Cerebellar cortex (tissue), 1 donor: ENCODE measurements around the gene ATP13A2.
"Not testable (repeated sequence)": the region's sequence is repeated elsewhere in the genome, so short reads cannot be mapped to it uniquely, and the experiment has no call there.

Experiments used
- DNase-seq: peaks from one replicate; pipeline ENCODE4 v3.0.0-alpha.2; 2015; ENCODE audit warnings: low spot score

ATP13A2 gene

DNA sequence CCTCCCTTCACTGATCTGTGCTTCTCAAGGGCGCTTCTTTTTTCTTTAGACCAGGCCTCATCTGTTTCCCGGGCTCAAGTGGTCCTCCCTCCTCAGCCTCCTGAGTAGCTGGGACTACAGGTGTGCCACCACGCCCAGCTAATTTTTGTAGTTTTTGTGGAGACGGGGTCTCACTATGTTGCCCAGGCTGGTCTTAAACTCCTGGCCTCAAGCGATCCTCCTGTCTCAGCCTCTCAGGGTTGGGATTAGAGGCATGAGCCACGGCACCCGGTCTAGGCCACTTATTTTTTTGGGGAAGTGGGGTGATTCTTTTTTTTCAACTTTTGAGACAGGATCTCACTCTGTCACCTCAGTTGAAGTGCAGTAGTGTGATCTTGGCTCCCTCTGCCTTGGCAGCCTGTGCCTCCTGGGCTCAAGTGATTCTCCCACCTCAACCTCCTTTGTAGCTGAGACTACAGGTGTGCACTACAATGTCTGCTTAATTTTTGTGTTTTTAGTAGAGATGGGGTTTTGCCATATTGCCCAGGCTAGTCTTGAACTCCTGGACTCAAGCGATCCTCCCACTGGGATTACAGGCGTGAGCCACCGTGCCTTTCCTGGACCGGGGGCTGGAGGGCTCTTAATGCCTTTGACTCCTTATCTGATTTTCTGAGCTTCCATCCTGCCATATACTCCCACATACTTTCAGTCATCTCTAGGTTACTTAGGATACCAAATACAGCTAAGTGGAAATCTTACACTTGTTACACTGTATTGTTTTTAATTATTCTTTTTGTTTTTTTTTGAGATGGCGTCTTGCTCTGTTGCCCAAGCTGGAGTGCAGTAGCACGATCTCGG, 50.2 kb downstream of the ATP13A2 start:
- DNase-seq = no peak

DNA sequence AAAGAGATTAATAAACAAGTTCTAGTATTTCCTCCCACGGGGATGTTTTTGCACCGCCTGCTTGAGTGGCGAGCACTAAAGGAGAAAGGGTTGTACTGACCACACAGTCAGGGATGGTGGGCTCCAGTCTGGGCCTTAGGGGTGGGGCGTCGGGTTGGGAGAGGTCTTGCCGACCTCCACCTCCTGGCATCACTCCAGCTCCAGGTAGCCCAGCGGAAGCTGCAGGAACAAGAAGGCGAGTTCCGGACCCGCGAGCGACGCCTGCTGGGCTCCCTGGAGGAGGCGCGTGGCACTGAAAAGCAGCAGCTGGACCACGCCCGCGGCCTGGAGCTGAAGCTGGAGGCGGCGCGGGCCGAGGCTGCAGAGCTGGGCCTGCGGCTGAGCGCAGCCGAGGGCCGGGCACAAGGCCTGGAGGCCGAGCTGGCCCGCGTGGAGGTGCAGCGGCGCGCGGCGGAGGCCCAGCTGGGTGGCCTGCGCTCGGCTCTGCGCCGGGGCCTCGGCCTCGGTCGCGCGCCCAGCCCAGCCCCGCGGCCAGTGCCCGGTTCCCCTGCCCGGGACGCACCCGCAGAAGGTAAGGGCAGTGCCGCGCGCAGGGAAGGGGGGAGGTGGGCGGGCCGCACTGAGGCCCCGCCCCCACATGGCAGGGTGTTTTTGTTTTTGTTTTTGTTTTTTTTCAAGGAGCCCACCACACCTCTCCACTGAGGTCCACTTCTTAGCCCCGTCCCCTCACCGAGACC, 51.0 kb downstream of the ATP13A2 start:
- no peak for DNase-seq

DNA sequence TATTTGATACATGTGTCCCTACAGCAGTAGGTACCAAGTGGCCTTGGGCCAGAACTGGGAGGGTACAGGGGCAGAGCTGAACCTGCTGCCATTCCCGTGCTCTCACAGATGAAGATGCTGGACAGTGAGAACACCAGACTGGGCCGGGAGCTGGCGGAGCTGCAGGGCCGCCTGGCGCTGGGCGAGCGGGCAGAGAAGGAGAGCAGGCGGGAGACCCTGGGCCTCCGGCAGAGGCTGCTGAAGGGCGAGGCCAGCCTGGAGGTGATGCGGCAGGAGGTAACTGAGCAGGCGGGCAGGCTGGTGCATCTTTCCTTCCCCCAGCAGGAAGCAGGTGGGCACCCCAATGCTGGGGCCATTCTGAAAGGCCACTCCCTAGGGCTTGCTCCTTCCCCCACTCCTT, 53.3 kb downstream of the ATP13A2 start:
- no peak for DNase-seq

DNA sequence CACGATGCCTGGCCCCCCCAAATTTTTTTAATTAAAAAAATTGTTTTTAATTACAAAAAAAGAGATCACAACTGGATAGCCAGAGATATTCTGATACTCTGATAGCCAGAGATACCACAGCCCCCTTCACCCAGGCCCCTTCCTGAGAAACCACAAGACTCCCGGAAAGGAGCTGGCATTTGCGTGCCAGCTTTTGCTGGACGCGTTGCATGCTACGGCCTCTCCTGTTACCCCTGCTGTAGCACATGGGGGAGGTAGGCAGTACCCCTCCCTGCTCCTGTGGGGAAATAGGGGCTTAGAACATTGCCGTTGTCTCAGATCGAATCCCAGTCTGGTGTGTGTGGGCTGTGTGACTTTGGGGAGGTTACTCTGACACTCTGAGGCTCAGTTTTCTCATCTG, 54.0 kb downstream of the ATP13A2 start:
- DNase-seq = no peak

- no peak for DNase-seq
These were observed 55.0 kb downstream of the ATP13A2 start for GRCh38 chr1:16956775-16957174.

DNA sequence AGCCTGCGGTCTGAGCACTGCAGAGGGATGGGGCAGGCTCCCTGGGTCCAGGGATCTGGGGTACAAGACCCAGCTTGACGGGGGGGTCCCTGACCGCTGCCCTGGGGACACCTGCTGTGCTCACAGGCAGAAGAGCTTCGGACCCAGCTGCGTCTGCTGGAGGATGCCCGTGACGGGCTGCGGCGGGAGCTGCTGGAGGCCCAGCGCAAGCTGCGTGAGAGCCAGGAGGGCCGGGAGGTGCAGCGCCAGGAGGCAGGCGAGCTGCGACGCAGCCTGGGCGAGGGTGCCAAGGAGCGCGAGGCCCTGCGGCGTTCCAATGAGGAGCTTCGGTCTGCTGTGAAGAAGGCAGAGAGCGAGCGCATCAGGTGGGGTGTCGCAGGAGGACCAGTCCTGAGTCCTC, 56.5 kb downstream of the ATP13A2 start:
- DNase-seq = no peak

DNA sequence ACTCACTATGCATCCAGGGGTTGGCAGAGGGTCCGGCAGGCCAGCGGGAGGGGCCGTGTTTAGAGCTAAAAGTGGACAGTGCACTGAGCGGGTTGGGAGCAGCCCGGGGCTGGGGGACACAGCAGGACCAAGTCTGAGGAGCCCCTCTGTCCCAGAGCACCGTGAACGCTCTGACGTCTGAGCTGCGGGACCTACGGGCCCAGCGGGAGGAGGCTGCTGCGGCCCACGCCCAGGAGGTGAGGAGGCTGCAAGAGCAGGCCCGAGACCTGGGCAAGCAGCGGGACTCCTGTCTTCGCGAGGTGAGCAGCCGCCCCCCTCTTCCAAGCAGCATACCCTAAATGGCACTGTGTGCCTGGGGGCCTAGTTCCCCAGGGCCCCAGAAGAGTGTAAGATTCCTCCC, 57.1 kb downstream of the ATP13A2 start:
- DNase-seq = no peak

DNA sequence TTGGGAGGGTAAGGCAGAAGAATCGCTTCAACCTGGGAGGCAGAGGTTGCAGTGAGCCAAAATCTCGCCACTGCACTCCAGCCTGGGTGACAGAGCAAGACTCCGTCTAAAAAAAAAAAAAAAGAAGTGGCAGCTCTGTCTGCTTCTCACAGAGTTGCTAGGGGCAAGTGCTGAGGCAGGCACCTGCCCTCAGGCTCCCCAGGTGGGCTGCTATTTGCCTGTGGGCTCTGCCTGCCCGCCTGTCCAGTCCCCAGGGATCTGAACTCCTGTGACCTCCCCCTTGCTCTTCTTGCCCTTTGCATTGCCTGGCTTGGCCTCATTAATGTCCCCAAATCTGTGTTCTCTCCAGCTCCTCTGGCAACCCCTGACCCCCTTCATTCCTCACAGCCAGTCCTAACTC, 59.4 kb downstream of the ATP13A2 start:
- not testable (repeated sequence) for DNase-seq

DNA sequence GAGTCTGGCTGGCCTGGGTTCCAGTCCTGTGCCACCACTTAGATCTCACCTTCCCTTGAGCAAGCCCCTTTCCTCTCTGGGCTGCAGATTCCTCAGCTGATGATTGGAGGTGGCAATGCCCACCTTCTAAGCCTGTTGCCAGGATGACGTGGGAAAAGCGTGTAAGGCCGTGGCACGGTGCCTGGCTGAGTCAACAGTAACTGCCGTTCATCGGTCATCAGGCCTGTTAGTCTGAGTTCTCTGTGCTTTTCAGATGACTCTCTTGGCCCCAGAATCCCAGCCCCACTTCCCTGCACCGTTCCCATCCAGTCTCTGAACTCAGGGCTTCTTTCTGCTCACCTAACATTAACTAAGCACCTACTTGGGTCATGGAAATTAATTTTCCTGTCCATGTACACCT, 62.7 kb downstream of the ATP13A2 start:
- not testable (repeated sequence) for DNase-seq

DNA sequence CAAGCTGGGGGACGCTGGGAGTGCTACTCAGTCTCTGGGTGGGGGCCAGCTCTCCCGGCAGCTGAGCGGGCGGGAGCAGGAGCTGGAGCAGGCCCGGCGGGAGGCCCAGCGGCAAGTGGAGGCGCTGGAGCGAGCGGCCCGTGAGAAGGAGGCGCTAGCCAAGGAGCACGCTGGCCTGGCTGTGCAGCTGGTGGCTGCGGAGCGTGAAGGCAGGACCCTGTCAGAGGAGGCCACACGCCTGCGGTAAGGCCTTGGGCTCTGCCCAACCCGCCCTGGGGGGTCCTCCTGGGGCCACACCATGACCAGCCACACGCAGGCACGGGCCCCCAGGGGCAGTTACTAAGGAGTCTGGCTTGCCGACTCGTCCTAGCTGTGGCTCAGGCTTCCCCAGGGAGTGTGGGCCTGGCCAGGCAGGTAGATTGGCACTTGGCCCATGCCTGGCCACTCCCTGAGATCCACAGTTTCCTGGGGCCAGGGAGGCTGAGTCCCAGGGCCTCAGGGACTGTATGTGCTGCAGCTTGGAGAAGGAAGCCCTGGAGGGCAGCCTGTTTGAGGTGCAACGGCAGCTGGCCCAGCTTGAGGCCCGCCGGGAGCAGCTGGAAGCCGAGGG, 63.3 kb downstream of the ATP13A2 start:
- not testable (repeated sequence) for DNase-seq

DNA sequence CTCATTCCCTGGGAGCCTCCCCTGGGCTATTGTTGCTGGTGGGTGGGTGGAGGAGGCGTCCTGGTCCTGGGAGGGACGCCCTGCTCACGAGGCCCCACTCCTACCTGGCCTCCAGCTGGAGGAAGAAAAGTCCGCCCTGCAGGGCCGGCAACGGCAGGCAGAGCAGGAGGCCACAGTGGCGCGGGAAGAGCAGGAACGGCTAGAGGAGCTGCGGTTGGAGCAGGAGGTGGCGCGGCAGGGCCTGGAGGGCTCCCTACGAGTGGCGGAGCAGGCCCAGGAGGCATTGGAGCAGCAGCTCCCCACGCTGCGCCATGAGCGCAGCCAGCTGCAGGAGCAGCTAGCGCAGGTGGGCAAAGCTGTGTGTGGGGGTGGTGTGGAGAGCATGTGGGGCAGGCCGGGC, 65.1 kb downstream of the ATP13A2 start:
- no peak for DNase-seq

GRCh38 chr1:16946185-16946584, 65.5 kb downstream of the ATP13A2 start:
- DNase-seq = not testable (repeated sequence)

- not testable (repeated sequence) for DNase-seq
These were observed 66.2 kb downstream of the ATP13A2 start for GRCh38 chr1:16945512-16945911.

DNA sequence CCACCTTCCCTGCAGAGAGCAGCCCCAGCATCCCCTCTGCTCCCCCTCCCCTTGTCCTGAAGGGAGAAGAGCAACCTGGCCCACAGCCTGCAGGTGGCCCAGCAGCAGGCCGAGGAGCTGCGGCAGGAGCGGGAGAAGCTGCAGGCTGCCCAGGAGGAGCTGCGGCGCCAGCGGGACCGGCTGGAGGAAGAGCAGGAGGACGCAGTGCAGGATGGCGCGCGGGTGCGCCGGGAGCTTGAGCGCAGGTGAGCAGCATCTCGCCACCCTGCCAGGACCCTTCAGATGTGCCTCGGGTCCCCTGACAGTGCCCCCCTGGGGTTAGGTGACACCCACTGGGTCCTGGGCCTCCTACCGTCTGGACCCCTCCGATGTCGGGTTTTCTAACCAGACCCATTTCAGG, 67.7 kb downstream of the ATP13A2 start:
- DNase-seq = no peak

- DNase-seq = not testable (repeated sequence)
These were observed 72.1 kb downstream of the ATP13A2 start for GRCh38 chr1:16939386-16940180.

DNA sequence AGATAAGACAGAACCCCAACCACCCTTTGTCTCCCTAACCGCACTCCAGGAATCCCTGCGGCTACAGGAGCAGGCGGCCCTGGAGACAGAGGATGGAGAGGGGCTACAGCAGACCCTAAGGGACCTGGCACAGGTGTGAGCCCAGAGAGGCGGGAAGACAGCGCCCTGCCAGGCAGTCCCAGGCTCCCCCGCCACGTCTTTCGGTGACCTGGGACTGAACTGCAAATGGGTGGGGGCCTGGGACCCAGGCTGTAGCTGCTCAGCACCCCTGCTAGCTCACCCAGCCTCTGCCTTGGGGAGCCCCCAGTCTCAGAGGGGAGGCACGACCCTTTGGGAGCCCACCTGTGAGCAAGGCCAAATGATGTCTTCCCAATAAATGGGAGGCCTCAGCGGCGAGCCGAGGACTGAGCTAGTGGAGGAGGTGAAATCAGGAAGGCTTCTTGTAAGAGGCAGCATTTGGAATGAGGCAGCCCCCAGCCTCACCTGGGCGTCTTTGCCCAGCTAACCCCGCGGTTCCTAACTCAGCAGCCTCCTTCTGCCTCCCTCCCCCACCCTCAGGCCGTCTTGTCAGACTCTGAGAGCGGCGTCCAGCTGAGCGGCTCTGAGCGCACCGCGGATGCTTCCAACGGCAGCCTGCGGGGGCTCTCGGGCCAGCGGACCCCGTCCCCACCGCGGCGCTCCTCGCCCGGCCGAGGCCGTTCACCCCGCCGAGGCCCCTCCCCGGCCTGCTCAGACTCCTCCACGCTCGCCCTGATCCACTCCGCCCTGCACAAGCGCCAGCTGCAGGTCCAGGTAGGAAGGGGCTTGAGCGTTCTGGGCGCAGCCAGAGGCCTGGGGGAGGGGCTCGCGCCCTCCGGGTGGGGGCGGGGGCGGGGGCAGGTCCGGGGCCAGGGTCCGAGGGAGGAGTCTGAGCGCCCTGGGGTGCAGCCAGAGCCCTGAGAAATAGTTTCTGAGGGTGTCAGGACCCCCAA, 73.1 kb downstream of the ATP13A2 start:
- DNase-seq = no peak

DNA sequence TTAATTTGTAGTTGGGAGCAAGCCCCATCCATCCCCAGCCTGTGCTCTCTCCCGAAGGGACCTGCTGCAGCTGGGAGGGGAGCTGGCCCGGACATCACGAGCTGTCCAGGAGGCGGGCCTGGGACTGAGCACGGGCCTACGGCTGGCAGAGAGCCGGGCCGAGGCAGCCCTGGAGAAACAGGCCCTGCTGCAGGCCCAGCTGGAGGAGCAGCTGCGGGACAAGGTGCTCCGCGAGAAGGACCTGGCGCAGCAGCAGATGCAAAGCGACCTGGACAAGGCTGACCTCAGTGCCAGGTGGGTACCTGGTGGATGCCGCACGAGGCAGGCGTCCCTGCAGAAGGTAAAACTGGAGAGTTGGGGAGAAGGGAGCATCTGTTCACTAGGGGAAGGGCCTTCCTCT, 75.1 kb downstream of the ATP13A2 start:
- DNase-seq = not testable (repeated sequence)
